T-cell (primary cell): ENCODE measurements around the gene CNTNAP2. TPM values are rescaled to one million over a fixed set of nuclear protein-coding genes. Genes with fewer than 3 reads are reported as not detected.

Experiments used
- ATAC-seq, 4 experiments: fragments of 200-7000 bp in 3 of 4; fragments of 150-1000 bp in 1 of 4; cut with Tn5 transposase; replicated peaks in 1 of 4; 1 replicate in 3 of 4; 2 replicates in 1 of 4; pipeline ENCODE4 v1.10.0; 2021; ENCODE audit warnings: moderate library complexity in 3 of 4, mild to moderate bottlenecking in 2 of 4, moderate number of reproducible peaks in 1 of 4
- CTCF ChIA-PET, 2 donors: fragments of 300-600 bp; sonication (Branson Sonifier 250); formaldehyde crosslinking; loops; one replicate each; lab custom pipeline; 2022; ENCODE audit warnings: antibody characterized with exemption in 2 of 2; lab: Charles Lee
- POLR2A ChIA-PET, 2 donors: fragments of 300-600 bp; sonication (Branson Sonifier 250); formaldehyde crosslinking; loops; one replicate each; lab custom pipeline; 2022; ENCODE audit warnings: antibody characterized with exemption in 2 of 2; lab: Charles Lee
- DNase-seq, 35 experiments: peaks; one replicate each; pipeline versions ENCODE4 v3.0.0 to v3.0.0-alpha.2; 2013 to 2023
- H3K27ac ChIP-seq: one replicate; pipeline ENCODE4 v1.5.1; 2013; ENCODE audit warnings: low read length
- H3K27me3 ChIP-seq, 2 experiments: replicated peaks in 1 of 2; 1 replicate in 1 of 2; 2 replicates in 1 of 2; pipeline versions ENCODE4 v1.6.1 to v1.7.0; 2013; ENCODE audit warnings: low read length in 1 of 2, mixed read lengths in 1 of 2; ENCODE audit not compliant: control insufficient read depth in 2 of 2, insufficient read depth in 2 of 2; ENCODE audit errors: extremely low read depth in 1 of 2
- H3K36me3 ChIP-seq, 2 donors: 1 replicate in 1 of 2; 2 replicates in 1 of 2; pipeline versions ENCODE4 v1.6.1 to v1.7.0; 2013; ENCODE audit warnings: low read length in 1 of 2; ENCODE audit not compliant: control insufficient read depth in 2 of 2, insufficient read depth in 1 of 2; ENCODE audit errors: extremely low read depth in 1 of 2
- H3K4me1 ChIP-seq, 2 experiments: 1 replicate in 1 of 2; 2 replicates in 1 of 2; pipeline versions ENCODE4 v1.6.1 to v1.7.0; 2013; ENCODE audit warnings: low read length in 2 of 2, mixed read lengths in 1 of 2; ENCODE audit not compliant: insufficient read depth in 2 of 2, control insufficient read depth in 1 of 2; ENCODE audit errors: extremely low read depth in 1 of 2
- H3K4me3 ChIP-seq, 2 donors: 1 replicate in 1 of 2; 2 replicates in 1 of 2; pipeline versions ENCODE4 v1.5.1 to v1.7.0; 2013; ENCODE audit warnings: mild to moderate bottlenecking in 2 of 2, low read length in 1 of 2, moderate library complexity in 1 of 2; ENCODE audit not compliant: control insufficient read depth in 1 of 2; ENCODE audit errors: extremely low read depth in 1 of 2
- H3K9me3 ChIP-seq: 2 replicates; pipeline ENCODE4 v1.7.0; 2013
- H3K27ac Mint-ChIP-seq, 2 donors: one replicate each; pipeline ENCODE4 v1.8.0; 2020 to 2021; ENCODE audit warnings: mild to moderate bottlenecking in 2 of 2, mixed read lengths in 2 of 2
- H3K27me3 Mint-ChIP-seq, 2 donors: one replicate each; pipeline ENCODE4 v1.8.0; 2021 to 2022; ENCODE audit warnings: mixed read lengths in 2 of 2
- H3K36me3 Mint-ChIP-seq: one replicate; pipeline ENCODE4 v1.8.0; 2021; ENCODE audit warnings: mixed read lengths
- H3K4me1 Mint-ChIP-seq, 3 donors: one replicate each; pipeline ENCODE4 v1.8.0; 2020 to 2022; ENCODE audit warnings: mixed read lengths in 3 of 3, mild to moderate bottlenecking in 1 of 3
- H3K4me3 Mint-ChIP-seq, 3 donors: one replicate each; pipeline ENCODE4 v1.8.0; 2020 to 2022; ENCODE audit warnings: mild to moderate bottlenecking in 3 of 3, mixed read lengths in 3 of 3, moderate library complexity in 3 of 3
- H3K9me3 Mint-ChIP-seq, 3 donors: one replicate each; pipeline ENCODE4 v1.8.0; 2020 to 2022; ENCODE audit warnings: mixed read lengths in 3 of 3
- WGBS: methylation state at CpG from one replicate; pipeline ENCODE4 v1.1.5; 2013; ENCODE audit warnings: missing lambda C conversion rate; ENCODE audit not compliant: insufficient coverage; 5-methylcytosine and 5-hydroxymethylcytosine counted together
- total RNA-seq, 35 experiments: library from RNA in 6 of 35; stranded (reverse) in 6 of 35; fragments of 120-200 nt in 1 of 35; gene quantifications; one replicate each; pipeline versions ENCODE4 v1.2.1 to v1.2.4 and lab custom pipeline; 2013 to 2026

CNTNAP2 gene
- total RNA-seq, 5 donors from 2014 or later (not counting 1 experiment from before 2014, with no cell fraction given): 0.15 to 0.72 (median 0.21) TPM

DNA sequence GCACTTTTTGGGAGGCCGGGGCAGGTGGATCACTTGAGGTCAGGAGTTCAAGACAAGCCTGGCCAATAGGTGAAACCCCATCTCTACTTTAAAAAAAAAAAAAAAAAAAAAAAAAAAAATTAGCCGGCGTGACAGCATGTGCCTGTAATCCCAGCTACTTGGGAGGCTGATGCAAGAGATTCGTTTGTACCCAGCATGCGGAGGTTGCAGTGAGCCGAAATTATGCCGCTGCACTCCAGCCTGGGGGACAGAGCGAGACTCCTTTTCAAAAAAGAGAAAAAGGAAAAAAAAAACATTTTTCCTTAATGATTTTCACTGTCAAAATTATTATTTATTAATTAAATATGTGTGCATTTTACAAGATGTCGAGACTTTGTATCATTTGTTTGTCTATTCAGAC, 253.6 kb downstream of the CNTNAP2 start:
- no peak overlapping the region for H3K27ac Mint-ChIP-seq
- no peaks in the 10 kb centered on the region for H3K36me3 ChIP-seq
- no CpG with 5 or more reads among the region's 9 CpGs for WGBS
- peaks cover 3 to 5% (median 4%) of the 10 kb centered on the region in 3 donors for H3K9me3 Mint-ChIP-seq
- CTCF ChIA-PET: interaction anchor here in 1 of 2 donors (0.7 kb wide), 1 partner anchor 1616 kb away, joined by 7 read pairs; no protein-coding TSS in a partner anchor
- no peaks in the 10 kb centered on the region for H3K9me3 ChIP-seq
- no peaks in the 10 kb centered on the region for H3K27me3 ChIP-seq
- H3K27ac ChIP-seq: no peak overlapping the region
- H3K36me3 Mint-ChIP-seq: no peaks in the 10 kb centered on the region
- no peaks in the 10 kb centered on the region for H3K4me1 ChIP-seq
- no peaks in the 10 kb centered on the region for H3K4me1 Mint-ChIP-seq
- no peak for DNase-seq
- H3K27me3 Mint-ChIP-seq: no peaks in the 10 kb centered on the region
- POLR2A ChIA-PET: no interaction called here
- H3K4me3 ChIP-seq: no peak overlapping the region
- H3K4me3 Mint-ChIP-seq: no peak overlapping the region
- ATAC-seq: no peak

DNA sequence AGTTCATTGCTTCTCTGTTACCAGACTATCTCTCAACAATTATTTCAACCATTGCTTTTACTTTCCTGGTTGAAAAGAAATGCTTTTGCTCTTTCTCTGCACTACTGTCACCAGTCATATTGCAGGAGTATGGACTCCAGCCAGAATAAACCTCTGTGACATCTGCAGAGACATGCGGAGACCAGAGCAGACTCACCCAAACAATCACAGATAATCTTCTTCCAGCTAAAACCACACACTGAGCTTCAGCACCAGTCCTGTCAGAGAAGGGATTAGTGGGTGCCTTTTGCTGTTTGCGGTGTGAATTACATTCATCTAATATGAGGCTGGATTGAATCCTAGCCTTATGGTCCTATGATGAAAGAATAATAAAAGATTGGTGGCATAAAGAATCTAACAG, 258.6 kb downstream of the CNTNAP2 start:
- no peak overlapping the region for H3K27ac Mint-ChIP-seq
- DNase-seq (no peak), ATAC-seq (no peak)
- H3K9me3 Mint-ChIP-seq: peaks cover 7 to 18% (median 8%) of the 10 kb centered on the region in 3 donors
- H3K4me3 Mint-ChIP-seq: no peak overlapping the region
- Histone ChIP-seq H3K4me3 (no peak overlapping the region), H3K27me3 (no peaks in the 10 kb centered on the region), H3K27ac (no peak overlapping the region), H3K4me1 (no peaks in the 10 kb centered on the region), H3K36me3 (no peaks in the 10 kb centered on the region), H3K9me3 (no peaks in the 10 kb centered on the region)
- CTCF ChIA-PET: interaction anchor here in 1 of 2 donors (0.6 kb wide), 1 partner anchor 93 kb away, joined by 3 read pairs; no protein-coding TSS in a partner anchor
- H3K27me3 Mint-ChIP-seq: no peaks in the 10 kb centered on the region
- H3K4me1 Mint-ChIP-seq: no peaks in the 10 kb centered on the region
- no CpG with 5 or more reads among the region's 2 CpGs for WGBS
- POLR2A ChIA-PET: no interaction called here
- no peaks in the 10 kb centered on the region for H3K36me3 Mint-ChIP-seq

DNA sequence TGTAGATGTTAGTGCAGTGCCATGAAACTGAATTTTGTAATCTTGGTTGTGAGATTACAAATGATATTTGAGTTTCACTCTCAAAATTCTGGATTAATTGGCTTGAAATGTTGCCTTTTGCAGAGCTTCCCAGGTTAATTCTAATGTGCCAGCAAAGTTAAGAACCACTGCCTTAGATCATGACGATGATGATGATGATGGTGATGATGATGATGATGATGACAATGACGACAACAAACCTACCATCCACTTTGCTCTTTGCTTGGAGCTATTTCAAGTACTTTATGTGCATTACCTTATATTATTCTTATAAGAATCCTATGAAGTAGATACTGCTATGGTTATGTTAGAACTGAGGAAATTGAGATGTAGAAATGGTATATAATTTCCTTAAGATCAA, 261.6 kb downstream of the CNTNAP2 start:
- H3K4me1 ChIP-seq: no peaks in the 10 kb centered on the region
- WGBS: no CpG with 5 or more reads among the region's 2 CpGs

DNA sequence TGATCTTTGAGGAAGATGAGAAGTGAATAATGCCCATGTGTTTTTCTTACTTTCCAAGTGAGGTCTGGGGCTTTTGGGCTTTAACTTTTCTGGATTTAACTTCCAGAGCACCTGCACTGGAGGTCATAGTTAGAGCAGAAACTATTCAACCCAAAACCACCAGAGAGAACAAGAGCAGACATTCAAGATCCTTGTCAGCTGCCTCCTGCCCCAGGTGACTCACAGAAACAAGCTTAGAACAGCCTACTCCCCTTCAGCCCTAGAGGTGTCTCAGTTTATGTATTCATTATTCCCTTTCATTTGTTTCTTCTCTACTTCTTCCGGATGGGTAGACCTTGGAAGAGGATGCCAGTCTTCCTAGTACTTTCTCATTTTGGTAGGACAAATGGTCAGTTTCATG, 270.5 kb downstream of the CNTNAP2 start:
- no peak for ATAC-seq
- no peaks in the 10 kb centered on the region for H3K36me3 Mint-ChIP-seq
- ChIA-PET POLR2A (no interaction called here), CTCF (no interaction called here)
- no peak for DNase-seq
- Histone ChIP-seq H3K4me1 (no peaks in the 10 kb centered on the region), H3K4me3 (no peak overlapping the region), H3K9me3 (no peaks in the 10 kb centered on the region), H3K27me3 (no peaks in the 10 kb centered on the region), H3K36me3 (no peaks in the 10 kb centered on the region), H3K27ac (no peak overlapping the region)
- H3K27me3 Mint-ChIP-seq: no peaks in the 10 kb centered on the region
- no peaks in the 10 kb centered on the region for H3K4me1 Mint-ChIP-seq
- peaks cover 4 to 8% (median 4%) of the 10 kb centered on the region in 3 donors for H3K9me3 Mint-ChIP-seq
- no peak overlapping the region for H3K27ac Mint-ChIP-seq
- WGBS: no CpG with 5 or more reads among the region's 1 CpG
- no peak overlapping the region for H3K4me3 Mint-ChIP-seq

More for the DNA sequence above, 261.6 kb downstream of the CNTNAP2 start:
- DNase-seq (no peak), ATAC-seq (no peak)
- Histone ChIP-seq H3K27me3 (no peaks in the 10 kb centered on the region), H3K4me3 (no peak overlapping the region), H3K27ac (no peak overlapping the region), H3K9me3 (no peaks in the 10 kb centered on the region), H3K36me3 (no peaks in the 10 kb centered on the region)
- Mint-ChIP-seq H3K36me3 (no peaks in the 10 kb centered on the region), H3K4me1 (no peaks in the 10 kb centered on the region), H3K27me3 (no peaks in the 10 kb centered on the region), H3K9me3 (peaks cover 12 to 26% (median 12%) of the 10 kb centered on the region in 3 donors), H3K27ac (no peak overlapping the region), H3K4me3 (no peak overlapping the region)
- ChIA-PET POLR2A (no interaction called here), CTCF (no interaction called here)

DNA sequence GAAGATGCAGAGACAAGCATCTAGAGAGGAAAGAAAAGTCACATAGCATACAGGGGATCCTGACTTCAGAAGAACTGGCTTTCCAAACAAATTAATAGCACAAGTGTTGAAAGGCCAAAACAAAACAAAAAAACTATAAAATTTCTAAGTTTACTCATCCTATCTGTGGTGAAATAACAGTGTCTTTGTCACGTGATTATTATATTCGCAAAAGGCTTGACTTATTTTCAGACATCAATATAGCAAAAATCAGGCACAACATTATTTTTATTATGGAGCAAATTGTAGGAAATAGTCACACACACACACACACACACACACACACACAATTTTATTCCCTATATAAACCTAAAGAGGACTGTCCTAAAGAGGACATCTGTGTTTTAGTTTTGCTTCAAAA, 272.3 kb downstream of the CNTNAP2 start:
- no peaks in the 10 kb centered on the region for H3K4me1 ChIP-seq
- peaks cover 3 to 7% (median 7%) of the 10 kb centered on the region in 3 donors for H3K9me3 Mint-ChIP-seq
- H3K36me3 Mint-ChIP-seq: no peaks in the 10 kb centered on the region
- H3K4me3 ChIP-seq: no peak overlapping the region
- no peak overlapping the region for H3K4me3 Mint-ChIP-seq
- DNase-seq (no peak), ATAC-seq (no peak)
- no peaks in the 10 kb centered on the region for H3K9me3 ChIP-seq
- H3K27ac Mint-ChIP-seq: no peak overlapping the region
- no peaks in the 10 kb centered on the region for H3K27me3 Mint-ChIP-seq
- H3K27me3 ChIP-seq: no peaks in the 10 kb centered on the region
- H3K27ac ChIP-seq: no peak overlapping the region
- WGBS: no CpG with 5 or more reads among the region's 2 CpGs
- H3K36me3 ChIP-seq: no peaks in the 10 kb centered on the region
- POLR2A ChIA-PET: no interaction called here
- CTCF ChIA-PET: interaction anchor here in 1 of 2 donors (0.6 kb wide), 1 partner anchor 215 kb away, joined by 3 read pairs; no protein-coding TSS in a partner anchor
- no peaks in the 10 kb centered on the region for H3K4me1 Mint-ChIP-seq

DNA sequence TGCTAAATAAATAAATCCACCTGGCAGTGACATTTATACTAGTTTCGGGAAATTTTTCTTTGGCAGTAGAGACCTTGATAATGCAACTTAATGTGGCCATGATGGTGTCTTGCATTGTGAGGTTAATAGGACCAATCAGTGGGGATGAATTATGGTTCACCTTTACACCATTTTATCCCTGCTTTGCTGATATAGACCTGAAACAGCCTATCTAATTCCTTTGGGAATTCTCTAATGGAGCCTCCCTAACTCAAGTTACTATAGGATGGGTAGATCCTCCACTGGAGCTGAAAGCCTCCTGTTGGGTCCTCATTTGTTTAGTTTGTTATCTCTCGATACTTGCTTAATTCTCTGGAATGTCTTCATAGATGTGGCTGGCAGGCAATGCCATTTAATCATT, 276.7 kb downstream of the CNTNAP2 start:
- no CpG with 5 or more reads among the region's 2 CpGs for WGBS
- H3K4me1 ChIP-seq: no peaks in the 10 kb centered on the region
- ATAC-seq (no peak), DNase-seq (no peak)
- Mint-ChIP-seq H3K4me3 (no peak overlapping the region), H3K27me3 (no peaks in the 10 kb centered on the region), H3K4me1 (no peaks in the 10 kb centered on the region), H3K9me3 (peaks cover 4 to 8% (median 5%) of the 10 kb centered on the region in 3 donors), H3K27ac (no peak overlapping the region), H3K36me3 (no peaks in the 10 kb centered on the region)
- ChIA-PET CTCF (no interaction called here), POLR2A (no interaction called here)
- no peaks in the 10 kb centered on the region for H3K27me3 ChIP-seq
- no peak overlapping the region for H3K4me3 ChIP-seq
- no peak overlapping the region for H3K27ac ChIP-seq
- no peaks in the 10 kb centered on the region for H3K9me3 ChIP-seq
- no peaks in the 10 kb centered on the region for H3K36me3 ChIP-seq

DNA sequence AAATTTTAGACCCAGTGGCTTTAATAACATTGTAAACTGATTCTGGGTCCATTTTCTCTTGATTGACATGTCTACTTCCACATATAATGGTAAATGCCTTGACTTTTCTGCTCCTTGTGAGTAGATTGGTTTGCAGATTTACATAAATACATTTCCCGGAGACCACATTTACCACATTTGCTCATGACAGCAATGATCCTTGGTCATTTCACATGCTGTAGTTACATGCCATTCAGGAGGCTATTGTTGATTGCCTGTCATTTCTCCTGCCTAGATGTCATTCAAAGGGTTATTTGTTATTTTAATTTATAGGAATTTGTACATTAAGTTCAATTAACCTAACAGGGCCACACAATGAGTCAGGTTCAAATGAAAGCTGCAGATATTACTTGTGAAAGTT, 280.5 kb downstream of the CNTNAP2 start:
- whole genome bisulfite sequencing: no CpG with 5 or more reads among the region's 1 CpG
- H3K4me3 Mint-ChIP-seq: no peak overlapping the region
- ChIA-PET POLR2A (no interaction called here), CTCF (no interaction called here)
- H3K4me1 ChIP-seq: no peaks in the 10 kb centered on the region
- H3K4me1 Mint-ChIP-seq: no peaks in the 10 kb centered on the region
- no peaks in the 10 kb centered on the region for H3K36me3 Mint-ChIP-seq
- no peaks in the 10 kb centered on the region for H3K27me3 Mint-ChIP-seq
- H3K27me3 ChIP-seq: no peaks in the 10 kb centered on the region
- no peak for ATAC-seq
- no peak overlapping the region for H3K27ac Mint-ChIP-seq
- no peak overlapping the region for H3K27ac ChIP-seq
- peaks cover 3 to 17% (median 13%) of the 10 kb centered on the region in 3 donors for H3K9me3 Mint-ChIP-seq
- H3K4me3 ChIP-seq: no peak overlapping the region
- H3K9me3 ChIP-seq: no peaks in the 10 kb centered on the region
- DNase-seq: no peak
- no peaks in the 10 kb centered on the region for H3K36me3 ChIP-seq
